MM.1S (cell line): ENCODE data around the gene MISFA.
"Not testable (repeated sequence)": the region's sequence is repeated elsewhere in the genome, so short reads cannot be mapped to it uniquely, and the experiment has no call there.

Source experiments
- DNase-seq: peaks from one replicate; pipeline ENCODE4 v3.0.0-alpha.2; 2015
- H2AFZ ChIP-seq: fragments of 300-600 bp; sonication (generic); 2 replicates; pipeline ENCODE4 v1.6.0; 2016; ENCODE audit warnings: antibody characterized with exemption, low read length
- H3F3A ChIP-seq: fragments of 300-600 bp; sonication (generic); 2 replicates; pipeline ENCODE4 v1.6.1; 2016; ENCODE audit warnings: mild to moderate bottlenecking, antibody characterized with exemption, low read length, moderate library complexity, mixed read lengths; ENCODE audit not compliant: insufficient read depth
- H3K27ac ChIP-seq: fragments of 300-600 bp; sonication (generic); 2 replicates; pipeline ENCODE4 v1.5.1; 2016; ENCODE audit warnings: mild to moderate bottlenecking, low read length
- H3K27me3 ChIP-seq: fragments of 300-600 bp; sonication (generic); replicated peaks from 2 replicates; pipeline ENCODE4 v1.6.0; 2016; ENCODE audit warnings: low read length; ENCODE audit not compliant: insufficient read depth
- H3K36me3 ChIP-seq: fragments of 300-600 bp; sonication (generic); replicated peaks from 2 replicates; pipeline ENCODE4 v1.6.1; 2016; ENCODE audit warnings: mild to moderate bottlenecking, low read length, mixed read lengths; ENCODE audit not compliant: insufficient read depth
- H3K4me1 ChIP-seq: fragments of 300-600 bp; sonication (generic); 2 replicates; pipeline ENCODE4 v1.6.1; 2016; ENCODE audit warnings: low read length, mixed read lengths
- H3K4me2 ChIP-seq: fragments of 300-600 bp; sonication (generic); 2 replicates; pipeline ENCODE4 v1.6.0; 2016; ENCODE audit warnings: low read depth, low read length
- H3K4me3 ChIP-seq: fragments of 300-600 bp; sonication (generic); 2 replicates; pipeline ENCODE4 v1.5.1; 2016; ENCODE audit warnings: low read length, mixed read lengths
- H3K79me2 ChIP-seq: fragments of 300-600 bp; sonication (generic); 2 replicates; pipeline ENCODE4 v1.6.1; 2016; ENCODE audit warnings: mixed run types, low read length, mixed read lengths
- H3K9ac ChIP-seq: fragments of 300-600 bp; sonication (generic); 2 replicates; pipeline ENCODE4 v1.6.1; 2016; ENCODE audit warnings: low read length, mixed read lengths
- H3K9me2 ChIP-seq: fragments of 300-600 bp; sonication (generic); replicated peaks from 2 replicates; pipeline ENCODE4 v1.6.1; 2016; ENCODE audit warnings: mild to moderate bottlenecking, low read length, mixed read lengths; ENCODE audit not compliant: insufficient read depth
- H3K9me3 ChIP-seq: fragments of 300-600 bp; sonication (generic); replicated peaks from 2 replicates; pipeline ENCODE4 v1.6.1; 2016; ENCODE audit warnings: mild to moderate bottlenecking, low read length, mixed read lengths; ENCODE audit not compliant: insufficient read depth
- H4K20me1 ChIP-seq: fragments of 300-600 bp; sonication (generic); 2 replicates; pipeline ENCODE4 v1.6.1; 2016; ENCODE audit warnings: mild to moderate bottlenecking, low read length, moderate library complexity, mixed read lengths; ENCODE audit not compliant: insufficient read depth
- CTCF ChIP-seq: fragments of 300-600 bp; sonication (generic); IDR thresholded peaks from 2 replicates; pipeline ENCODE4 v1.5.1; 2016; ENCODE audit warnings: antibody characterized with exemption, low read length, mixed read lengths
- EZH2 ChIP-seq: fragments of 300-600 bp; sonication (generic); optimal IDR thresholded peaks from 2 replicates; pipeline ENCODE3; 2017; ENCODE audit warnings: low read depth, mild to moderate bottlenecking, antibody characterized with exemption, low read length, mixed read lengths
- EZH2phosphoT487 ChIP-seq: fragments of 300-600 bp; sonication (generic); IDR thresholded peaks from 2 replicates; pipeline ENCODE4 v1.6.1; 2018; ENCODE audit warnings: antibody characterized with exemption, low read length

MISFA gene

GRCh38 chr11:18634140-18635032 lies 34.8 kb downstream of the MISFA start, which contains the start of gene SPTY2D1:
Gene SPTY2D1, minus strand, starts transcription at chr11:18634342. Its CDS starts 85 bp downstream, at chr11:18634257.
- H4K20me1 ChIP-seq = no peaks in the 10 kb centered on the region
- peak within 1 kb of the TSS; percentile 88 for H3K27ac ChIP-seq
- H3K9me2 ChIP-seq = no peaks in the 10 kb centered on the region
- peaks cover 8% of the 10 kb centered on the region for H3K4me1 ChIP-seq
- peaks cover 21% of the 10 kb centered on the region for H3F3A ChIP-seq
- peak within 1 kb of the TSS; percentile 87 for H3K9ac ChIP-seq
- H2AFZ ChIP-seq = peak within 1 kb of the TSS; percentile 89
- H3K4me3 ChIP-seq = peak within 1 kb of the TSS; percentile 99
- H3K36me3 ChIP-seq = no peaks in the 10 kb centered on the region
- peak; percentile 100 for DNase-seq
- peaks cover 48% of the 10 kb centered on the region for H3K79me2 ChIP-seq
- H3K27me3 ChIP-seq = no peaks in the 10 kb centered on the region
- H3K9me3 ChIP-seq = no peaks in the 10 kb centered on the region
- TF ChIP-seq EZH2phosphoT487 (no peak), EZH2 (no peak), CTCF (no peak)
- H3K4me2 ChIP-seq = peak within 1 kb of the TSS; percentile 84

GRCh38 chr11:18641677-18642076 lies 42.1 kb downstream of the MISFA start:
- Histone ChIP-seq H3K4me1 (no peaks in the 10 kb centered on the region), H3K4me2 (no peak overlapping the region), H3K9ac (no peak overlapping the region), H3K36me3 (no peaks in the 10 kb centered on the region), H3K27me3 (no peaks in the 10 kb centered on the region), H3K9me3 (no peaks in the 10 kb centered on the region), H3F3A (no peaks in the 10 kb centered on the region), H2AFZ (no peak overlapping the region), H3K9me2 (no peaks in the 10 kb centered on the region), H3K4me3 (no peak overlapping the region), H4K20me1 (no peaks in the 10 kb centered on the region), H3K79me2 (no peaks in the 10 kb centered on the region), H3K27ac (no peak overlapping the region)
- TF ChIP-seq EZH2phosphoT487 (no peak), CTCF (no peak), EZH2 (no peak)
- no peak for DNase-seq

- H3K4me1 ChIP-seq, H3K9me3 ChIP-seq, H3K4me2 ChIP-seq, DNase-seq, H3K27ac ChIP-seq, H3K36me3 ChIP-seq, H3K79me2 ChIP-seq, H4K20me1 ChIP-seq, H2AFZ ChIP-seq, H3K27me3 ChIP-seq, H3K4me3 ChIP-seq, H3K9me2 ChIP-seq, H3F3A ChIP-seq, H3K9ac ChIP-seq: not testable (repeated sequence)
These were observed 43.4 kb downstream of the MISFA start for GRCh38 chr11:18643034-18643433.

GRCh38 chr11:18650353-18650752 lies 50.8 kb downstream of the MISFA start:
- DNase-seq = no peak
- Histone ChIP-seq H2AFZ (no peak overlapping the region; the same call in 1 of the 2 replicates), H3K36me3 (no peaks in the 10 kb centered on the region), H3K9me2 (no peaks in the 10 kb centered on the region), H3K4me2 (no peak overlapping the region), H3K27me3 (no peaks in the 10 kb centered on the region), H3K79me2 (no peaks in the 10 kb centered on the region), H3F3A (no peaks in the 10 kb centered on the region), H3K27ac (no peak overlapping the region), H3K9ac (no peak overlapping the region), H4K20me1 (no peaks in the 10 kb centered on the region), H3K4me1 (no peaks in the 10 kb centered on the region), H3K4me3 (no peak overlapping the region), H3K9me3 (no peaks in the 10 kb centered on the region)
- TF ChIP-seq EZH2 = no peak
- TF ChIP-seq EZH2phosphoT487 = no peak
- TF ChIP-seq CTCF = no peak
